ENCODE results near the gene ZCCHC17.
A peak's percentile ranks its signal among the peaks of the same experiment; 100 is the strongest.
"Not testable (repeated sequence)": the region's sequence is repeated elsewhere in the genome, so short reads cannot be mapped to it uniquely, and the experiment has no call there.

Gene ZCCHC17, protein sequence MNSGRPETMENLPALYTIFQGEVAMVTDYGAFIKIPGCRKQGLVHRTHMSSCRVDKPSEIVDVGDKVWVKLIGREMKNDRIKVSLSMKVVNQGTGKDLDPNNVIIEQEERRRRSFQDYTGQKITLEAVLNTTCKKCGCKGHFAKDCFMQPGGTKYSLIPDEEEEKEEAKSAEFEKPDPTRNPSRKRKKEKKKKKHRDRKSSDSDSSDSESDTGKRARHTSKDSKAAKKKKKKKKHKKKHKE

DNA sequence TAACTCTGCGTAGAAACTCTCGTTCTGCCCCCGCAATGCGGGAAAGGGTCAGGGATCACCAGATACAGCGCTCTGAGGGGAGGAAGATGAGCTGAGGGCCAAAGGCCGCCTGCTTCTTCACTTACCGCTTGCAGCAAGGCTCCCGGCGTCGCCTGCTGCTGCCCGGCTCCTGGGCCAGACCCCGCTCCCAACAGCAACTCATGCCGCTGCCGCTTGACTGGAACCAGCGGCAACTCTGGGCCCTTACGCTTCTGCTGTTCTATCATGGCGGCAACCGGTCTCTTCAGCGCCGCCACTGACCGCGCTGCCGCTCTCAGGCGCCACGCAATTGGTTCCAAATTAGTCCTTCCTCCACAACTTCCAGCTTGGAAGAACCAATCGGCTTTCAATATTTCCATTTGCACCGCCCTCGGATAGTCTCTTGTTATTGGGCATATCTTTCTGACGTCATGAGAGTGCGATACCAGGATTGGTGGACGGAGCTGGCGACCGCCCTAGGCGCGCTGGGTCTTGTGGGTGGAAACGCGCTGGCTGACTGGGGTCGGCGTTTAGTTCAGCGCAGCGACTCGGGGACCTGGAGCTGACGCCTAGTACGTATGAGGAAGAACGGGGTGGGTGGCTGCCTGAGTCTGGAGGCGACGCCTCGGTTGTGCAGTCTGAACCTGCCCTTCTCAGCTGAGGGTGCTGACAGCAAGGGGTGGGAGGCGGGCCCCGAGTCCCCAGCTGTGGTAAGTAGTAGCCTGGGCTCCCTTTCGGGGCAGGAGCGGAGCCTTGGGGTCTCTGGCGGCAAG lies at the start of gene ZCCHC17, which contains the start of gene SNRNP40:
ZCCHC17 (plus strand) TSS at position 547 of the 791 bp plus-strand sequence. CDS start 13,067 bp downstream, outside the sequence.
SNRNP40 (minus strand) TSS at position 303 of the 791 bp plus-strand sequence; CDS start at position 266, 37 bp downstream.
- peak; percentile 70 to 81 for DNase-seq (ENCODE audit: low read depth in 2 of 2)

DNA sequence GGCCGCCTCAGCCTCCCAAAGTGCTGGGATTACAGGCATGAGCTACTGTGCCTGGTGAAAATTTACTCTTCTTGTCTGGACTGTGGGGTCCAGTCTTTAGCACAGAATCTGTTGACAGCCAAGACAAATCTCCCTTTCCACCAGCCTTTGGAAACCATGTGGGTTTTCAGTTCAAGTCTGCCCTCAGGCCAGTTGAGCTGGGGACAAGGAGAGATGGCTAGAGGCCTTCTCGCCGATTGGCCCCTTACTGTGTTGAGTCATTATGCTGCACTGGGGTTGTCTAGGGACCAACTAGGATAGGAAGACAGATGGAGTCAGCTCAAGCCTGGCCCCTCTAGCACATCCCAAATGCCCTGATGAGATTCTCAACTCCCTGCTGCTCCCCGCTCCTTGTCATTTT lies 48.6 kb upstream of the ZCCHC17 start:
- DNase-seq (ENCODE audit: low read depth in 2 of 2), result no peak

DNA sequence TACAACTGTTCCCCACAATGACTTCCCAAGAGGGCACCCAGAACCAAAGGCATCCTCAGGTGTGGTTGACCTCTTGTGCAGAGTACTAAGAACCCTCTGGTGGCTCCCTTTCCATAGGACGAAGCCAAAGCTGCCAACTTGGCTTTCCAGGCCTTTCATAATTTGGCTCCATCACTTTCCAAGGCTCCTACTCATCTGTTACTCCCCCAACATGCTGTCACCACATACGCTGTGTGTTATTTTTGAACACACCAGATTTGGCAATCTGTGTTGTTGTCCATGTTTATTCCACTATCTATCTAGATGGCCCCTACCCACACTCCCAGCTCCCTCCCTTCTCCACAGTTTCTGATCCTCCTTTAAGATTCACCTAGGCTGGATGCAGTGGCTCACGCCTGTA lies 47.0 kb upstream of the ZCCHC17 start:
- no peak for DNase-seq (ENCODE audit: low read depth in 2 of 2)

DNA sequence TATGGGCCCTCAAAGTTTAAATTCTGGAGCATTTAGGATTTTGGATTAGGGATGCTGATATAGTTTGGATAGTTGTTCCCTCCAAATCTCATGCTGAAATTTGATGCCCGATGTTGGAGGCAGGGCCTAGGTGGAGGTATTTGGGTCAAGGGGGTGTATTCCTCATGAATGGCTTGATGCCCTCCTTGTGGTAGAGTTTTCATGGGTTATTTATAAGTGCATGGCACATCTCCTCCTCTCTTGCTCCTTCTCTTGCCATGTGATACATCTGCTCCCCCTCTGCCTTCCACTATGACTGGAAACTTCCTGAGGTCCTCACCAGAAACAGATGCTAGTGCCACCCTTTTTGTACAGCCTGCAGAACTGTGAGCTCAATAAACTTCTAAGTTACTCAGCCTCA lies 39.6 kb upstream of the ZCCHC17 start:
- DNase-seq (ENCODE audit: low read depth in 2 of 2), result no peak

DNA sequence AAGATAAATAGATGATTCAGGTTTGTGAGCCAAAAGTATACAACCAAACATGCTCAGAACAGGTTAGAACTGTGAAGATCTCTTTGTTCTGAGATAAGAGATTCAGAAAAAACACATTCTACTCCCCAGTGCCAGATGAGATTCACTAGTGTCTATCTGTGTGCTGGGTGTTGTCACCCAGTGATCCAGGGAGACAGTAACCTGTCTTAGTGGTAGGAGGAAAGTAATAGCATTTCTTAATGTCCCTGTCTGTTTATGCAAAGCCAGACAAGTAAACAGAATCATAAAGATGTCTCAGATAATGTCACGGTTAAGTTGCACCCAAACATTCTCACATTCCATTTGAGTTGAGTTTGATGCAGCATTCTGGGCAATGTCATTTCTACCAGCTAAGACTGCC lies 38.3 kb upstream of the ZCCHC17 start:
- DNase-seq (ENCODE audit: low read depth in 2 of 2), result no peak

DNA sequence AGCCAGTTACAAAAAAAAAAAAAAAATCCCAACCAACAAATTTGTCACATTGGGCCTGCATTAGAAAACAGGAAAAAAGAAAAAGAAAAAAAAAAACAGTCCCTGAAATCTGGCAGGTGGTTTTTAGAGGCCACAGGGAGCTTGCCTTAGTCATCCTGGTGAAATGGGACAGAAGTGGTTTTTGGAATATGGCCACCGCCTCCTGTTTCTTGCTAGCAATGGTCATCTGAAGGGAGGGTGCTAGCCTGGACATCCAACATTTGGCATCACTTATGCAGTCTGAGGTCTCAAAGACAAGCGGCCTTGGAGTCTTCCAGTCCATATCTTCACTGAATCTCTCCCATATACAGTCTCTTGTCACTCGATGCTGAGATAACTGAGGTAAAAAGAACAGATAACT lies 37.1 kb upstream of the ZCCHC17 start:
- DNase-seq (ENCODE audit: low read depth in 2 of 2), result no peak

DNA sequence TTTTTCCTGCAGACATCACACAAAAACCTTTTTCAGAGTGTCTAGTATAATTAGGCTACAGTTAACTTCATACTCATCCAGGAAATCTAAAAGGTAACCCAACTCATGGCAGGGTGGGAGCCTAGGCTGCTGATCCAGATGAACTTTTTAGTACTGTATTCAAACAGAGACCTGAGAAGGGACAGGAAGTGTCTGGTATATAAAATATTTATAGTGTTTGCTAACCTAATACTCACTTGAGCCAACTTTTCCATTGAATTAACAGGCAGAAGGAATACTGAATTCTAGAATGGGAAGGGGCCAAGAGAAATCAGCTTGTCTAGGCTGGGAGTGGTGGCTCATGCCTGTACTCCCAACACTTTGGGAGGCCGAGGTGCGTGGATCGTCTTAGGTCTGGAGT lies 34.9 kb upstream of the ZCCHC17 start:
- no peak for DNase-seq (ENCODE audit: low read depth in 2 of 2)

DNA sequence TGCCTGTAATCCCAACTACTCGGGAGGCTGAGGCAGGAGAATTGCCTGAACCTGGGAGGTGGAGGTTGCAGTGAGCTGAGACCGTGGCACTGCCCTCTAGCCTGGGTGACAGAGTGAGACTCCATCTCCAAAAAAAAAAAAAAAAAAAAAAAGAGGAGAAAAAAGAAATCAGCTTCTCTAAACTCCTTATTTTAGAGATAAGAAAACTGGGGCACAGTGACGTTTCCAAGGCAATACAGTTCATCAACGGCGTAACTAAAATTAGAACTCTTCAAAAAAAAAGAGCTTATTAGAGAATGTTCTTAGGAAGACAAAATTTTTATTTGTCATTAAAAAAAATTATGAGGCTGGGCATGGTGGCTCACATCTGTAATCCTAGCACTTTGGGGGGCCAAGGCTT lies 34.4 kb upstream of the ZCCHC17 start:
- not testable (repeated sequence) for DNase-seq (ENCODE audit: low read depth in 2 of 2)

DNA sequence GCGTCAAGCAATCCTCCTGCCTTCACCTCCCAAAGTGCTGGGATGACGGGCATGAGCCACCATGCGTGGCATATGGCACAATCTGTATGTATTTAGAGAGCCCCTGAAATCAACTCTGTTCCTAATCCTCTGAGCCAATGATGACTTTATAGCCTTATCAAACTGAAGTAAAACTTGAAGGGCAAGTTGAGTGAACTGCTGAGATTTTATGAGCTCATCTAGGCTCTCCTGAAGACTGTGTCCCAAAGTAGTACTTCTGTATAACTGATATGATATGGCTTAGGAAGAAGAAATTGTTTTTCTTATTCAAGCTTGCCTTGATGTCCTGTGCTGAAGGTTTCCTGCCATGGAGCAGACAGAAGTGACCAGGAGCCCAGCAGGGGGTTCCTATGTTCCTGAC lies 33.4 kb upstream of the ZCCHC17 start:
- no peak for DNase-seq (ENCODE audit: low read depth in 2 of 2)

DNA sequence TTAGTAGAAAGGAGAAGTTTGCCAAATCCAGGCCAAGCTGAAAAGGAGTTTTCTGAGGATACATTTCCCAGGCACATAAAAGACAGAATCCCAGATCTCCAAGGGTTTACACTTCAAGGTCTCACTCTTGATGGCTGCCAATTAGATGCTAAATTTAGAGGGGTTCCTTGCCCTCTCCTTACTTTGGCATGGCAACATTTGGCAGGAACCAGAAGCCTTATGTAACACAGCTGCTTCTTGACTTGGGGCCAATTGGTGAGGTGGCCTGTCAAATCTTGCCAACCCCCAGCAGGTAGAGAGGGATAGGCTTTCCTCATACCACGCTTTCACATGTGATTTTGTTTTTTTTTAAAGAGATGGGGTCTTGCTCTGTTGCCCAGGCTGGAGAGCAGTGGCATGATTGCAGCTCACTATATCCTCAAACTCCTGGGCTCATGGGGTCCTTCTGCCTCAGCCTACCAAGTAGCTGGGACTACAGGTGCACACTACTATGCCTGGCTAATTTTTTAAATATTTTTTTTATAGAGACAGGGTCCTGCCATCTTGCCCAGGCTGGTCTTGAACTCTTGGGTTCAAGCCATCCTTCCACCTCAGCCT lies 31.9 kb upstream of the ZCCHC17 start:
- no peak for DNase-seq (ENCODE audit: low read depth in 2 of 2)

DNA sequence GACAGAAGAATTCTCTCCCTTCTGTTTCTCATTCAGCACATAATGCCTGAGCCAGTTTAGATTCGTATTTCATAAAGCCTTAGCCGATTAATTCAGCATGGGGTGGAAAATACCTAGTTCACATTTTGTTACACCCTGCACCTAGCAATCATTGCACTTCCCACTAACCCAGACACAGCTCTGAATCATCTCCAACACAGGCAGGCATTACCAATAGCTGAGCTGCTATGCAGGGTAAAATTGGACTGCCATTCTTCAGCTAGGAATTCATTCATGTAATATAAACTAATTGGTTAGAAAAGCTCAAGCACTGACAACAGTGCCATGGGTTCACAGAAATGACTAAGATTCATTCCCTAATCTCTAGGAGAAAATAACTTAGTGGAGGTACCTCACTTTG lies 30.3 kb upstream of the ZCCHC17 start:
- no peak for DNase-seq (ENCODE audit: low read depth in 2 of 2)

DNA sequence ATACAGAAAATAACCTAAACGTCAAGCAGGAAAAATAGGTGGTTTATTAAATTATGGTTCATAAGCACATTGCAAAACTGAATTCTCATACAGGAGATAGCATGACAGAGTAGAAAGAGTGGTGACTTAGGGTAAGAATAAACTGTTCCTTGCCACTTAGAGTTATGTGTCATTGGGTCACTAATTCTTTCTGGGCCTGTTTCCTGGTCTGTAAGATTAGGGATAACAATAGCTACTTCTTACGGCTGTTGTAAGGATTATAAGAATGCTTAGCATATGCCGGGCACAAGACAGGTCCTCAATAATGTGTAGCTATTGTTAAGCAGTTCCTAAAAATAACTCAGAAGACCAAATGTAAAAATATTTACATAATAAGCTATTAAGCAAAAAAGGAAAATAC lies 24.5 kb upstream of the ZCCHC17 start:
- DNase-seq (ENCODE audit: low read depth in 2 of 2), result no peak

DNA sequence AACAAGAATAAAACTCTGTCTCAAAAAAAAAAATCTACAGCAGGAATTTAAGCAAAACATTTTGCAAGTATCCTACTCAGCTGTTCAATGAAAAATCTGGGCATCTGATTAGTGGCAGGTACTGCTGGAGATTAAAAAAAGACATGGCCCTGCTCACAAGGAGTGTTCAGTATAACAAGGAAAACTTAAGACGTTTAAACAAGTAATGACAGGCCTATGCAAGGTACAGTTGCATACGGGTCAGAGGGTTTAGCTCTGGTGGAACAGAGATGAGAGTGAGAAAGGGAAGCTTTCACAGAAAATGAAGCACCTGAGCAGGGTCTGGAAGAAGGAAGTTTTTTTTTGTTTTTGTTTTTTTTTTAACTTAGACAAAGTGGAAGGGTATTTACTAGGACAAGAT lies 23.2 kb upstream of the ZCCHC17 start:
- DNase-seq (ENCODE audit: low read depth in 2 of 2), result no peak

DNA sequence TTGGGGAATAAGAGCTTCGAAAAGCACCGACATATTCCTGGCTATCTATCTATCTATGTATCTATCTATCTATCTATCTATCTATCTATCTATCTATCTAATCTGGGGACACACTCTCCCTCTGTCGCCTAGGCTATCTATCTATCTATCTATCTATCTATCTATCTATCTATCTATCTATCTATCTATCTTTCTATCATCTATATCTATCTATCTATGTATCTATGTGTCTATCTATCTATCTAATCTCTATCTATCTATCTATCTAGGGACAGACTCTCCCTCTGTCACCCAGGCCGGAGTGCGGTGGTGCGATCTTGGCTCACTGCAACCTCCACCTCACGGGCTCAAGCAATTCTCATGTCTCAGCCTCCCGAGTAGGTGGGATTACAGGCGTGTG lies 14.4 kb upstream of the ZCCHC17 start:
- DNase-seq (ENCODE audit: low read depth in 2 of 2), result not testable (repeated sequence)

DNA sequence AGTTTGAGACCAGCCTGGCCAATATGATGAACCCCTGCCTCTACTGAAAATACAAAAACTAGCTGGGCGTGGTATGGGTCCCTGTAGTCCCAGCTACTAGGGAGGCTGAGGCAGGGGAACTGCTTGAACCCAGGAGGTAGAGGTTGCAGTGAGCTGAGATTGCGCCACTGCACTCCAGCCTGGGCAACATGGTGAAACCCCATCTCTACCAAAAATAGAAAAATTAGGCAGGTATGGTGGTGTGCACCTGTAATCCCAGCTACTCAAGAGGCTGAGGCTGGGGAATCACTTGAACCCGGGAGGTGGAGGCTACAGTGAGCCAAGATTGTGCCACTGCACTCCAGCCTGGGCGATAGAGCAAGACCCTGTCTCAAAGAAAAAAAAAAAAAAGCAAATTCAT lies 9.0 kb upstream of the ZCCHC17 start:
- DNase-seq (ENCODE audit: low read depth in 2 of 2), result not testable (repeated sequence)

DNA sequence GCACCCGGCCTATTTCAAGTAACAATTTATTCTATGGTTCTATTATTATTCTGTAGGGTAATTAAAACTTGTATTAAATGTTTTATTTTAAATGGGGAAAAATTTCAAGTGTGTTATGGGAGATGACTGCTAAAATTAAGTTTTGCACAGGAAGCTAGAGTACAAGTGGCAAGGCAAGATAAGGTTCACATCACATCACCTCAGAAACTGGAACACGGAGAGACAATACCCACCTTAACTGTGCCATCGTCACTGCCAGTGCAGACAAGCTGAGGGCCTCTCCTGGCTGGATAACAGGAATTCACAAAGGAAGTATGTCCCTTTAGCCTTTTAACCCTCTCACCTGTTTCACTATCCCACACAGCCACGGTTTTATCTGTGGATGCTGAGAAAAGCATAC lies 7.8 kb upstream of the ZCCHC17 start:
- no peak for DNase-seq (ENCODE audit: low read depth in 2 of 2)

DNA sequence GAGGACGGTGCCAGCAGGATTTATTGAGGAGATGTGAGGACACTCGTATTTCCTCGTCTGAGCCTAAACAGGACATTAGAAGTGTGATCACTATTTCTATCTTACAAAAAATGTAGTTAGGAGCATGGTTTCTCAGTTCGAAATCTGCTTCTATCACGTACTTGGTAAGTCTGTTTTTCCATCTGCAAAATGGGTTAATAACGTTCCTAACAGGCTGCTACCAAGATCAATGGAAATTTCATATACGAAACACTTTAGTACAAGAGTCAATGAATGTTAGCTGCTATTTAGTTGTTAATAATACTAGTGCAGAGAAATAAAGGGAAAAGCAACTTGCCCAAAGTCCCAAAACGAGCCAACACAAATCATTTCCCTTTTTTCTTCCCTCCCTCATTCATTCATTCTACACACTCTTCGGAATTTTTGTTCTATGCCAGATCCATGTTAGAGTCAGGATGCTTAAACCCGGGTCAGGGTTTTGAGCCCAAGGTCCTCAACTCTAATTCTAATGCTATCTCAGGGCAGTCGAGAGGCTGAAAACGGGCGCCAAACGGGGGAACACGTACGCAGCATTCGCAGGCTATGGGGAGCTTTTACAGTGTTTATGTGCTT lies 852 bp upstream of the ZCCHC17 start:
- DNase-seq (ENCODE audit: low read depth in 2 of 2), result no peak

DNA sequence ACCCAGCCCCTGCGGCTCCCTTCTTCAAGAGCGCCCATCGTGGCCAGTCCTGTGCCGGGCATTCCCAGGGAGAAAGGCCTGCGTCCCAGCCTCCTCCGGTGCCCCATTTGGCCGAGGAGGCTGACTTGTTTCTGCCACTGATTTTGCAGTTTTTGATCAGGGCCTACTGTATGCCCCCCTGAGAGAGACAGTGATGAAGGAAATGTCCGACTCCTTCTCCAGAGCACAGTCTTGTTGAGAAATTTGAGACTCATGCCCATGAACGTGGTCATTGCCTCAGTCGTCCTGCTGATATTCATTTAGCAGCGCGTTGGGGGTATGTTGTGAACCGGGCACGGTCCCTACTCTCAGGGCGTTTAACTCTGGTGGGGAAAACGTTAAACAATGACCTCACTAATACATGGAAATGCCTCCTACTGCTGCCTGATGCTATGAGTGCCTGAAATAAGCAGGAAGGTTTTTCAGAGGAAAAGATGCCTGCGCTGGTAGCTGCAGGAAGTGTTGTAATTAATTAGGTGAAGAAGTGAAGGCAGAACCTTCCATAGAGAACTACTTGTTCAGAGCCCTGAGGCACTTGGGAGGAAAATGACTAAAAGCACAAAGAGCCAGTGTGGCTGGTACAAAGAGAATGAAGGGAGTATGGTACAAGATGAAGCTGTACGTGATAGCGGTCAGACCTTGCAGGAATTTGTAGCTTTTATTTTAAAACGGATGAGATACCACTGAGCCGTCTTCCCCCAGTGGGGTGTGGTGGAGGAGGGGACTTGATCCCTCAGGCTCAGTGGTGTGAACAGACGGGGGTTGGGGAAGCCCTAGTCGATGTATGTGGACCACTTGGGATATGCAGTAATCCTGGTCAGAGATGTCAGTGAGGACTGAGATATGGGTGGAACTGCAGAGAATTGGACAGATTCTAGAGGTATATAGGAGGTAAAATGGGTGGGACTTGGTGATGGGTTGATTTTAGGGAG lies 730 bp downstream of the ZCCHC17 start:
- DNase-seq (ENCODE audit: low read depth in 2 of 2), result no peak

DNA sequence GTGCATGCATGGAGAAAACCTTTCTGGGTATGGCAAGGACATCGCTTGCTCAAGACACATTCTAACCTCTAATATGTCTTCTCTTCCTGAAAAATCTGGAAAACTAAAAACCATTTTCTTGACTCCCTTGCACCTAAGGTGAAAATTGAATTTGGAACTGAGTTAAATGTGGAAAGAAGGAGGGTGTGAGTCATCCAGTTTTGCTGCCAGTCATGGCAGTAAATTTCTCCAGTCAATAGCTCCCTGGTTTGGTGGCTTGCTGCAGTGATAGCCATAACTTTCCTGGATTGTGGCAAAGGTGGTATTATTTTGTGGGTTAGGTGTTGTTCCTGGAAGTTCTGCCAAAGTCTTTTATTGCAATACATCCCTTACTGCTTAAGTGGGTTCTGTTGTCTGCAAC lies 2.5 kb downstream of the ZCCHC17 start:
- DNase-seq (ENCODE audit: low read depth in 2 of 2), result no peak

DNA sequence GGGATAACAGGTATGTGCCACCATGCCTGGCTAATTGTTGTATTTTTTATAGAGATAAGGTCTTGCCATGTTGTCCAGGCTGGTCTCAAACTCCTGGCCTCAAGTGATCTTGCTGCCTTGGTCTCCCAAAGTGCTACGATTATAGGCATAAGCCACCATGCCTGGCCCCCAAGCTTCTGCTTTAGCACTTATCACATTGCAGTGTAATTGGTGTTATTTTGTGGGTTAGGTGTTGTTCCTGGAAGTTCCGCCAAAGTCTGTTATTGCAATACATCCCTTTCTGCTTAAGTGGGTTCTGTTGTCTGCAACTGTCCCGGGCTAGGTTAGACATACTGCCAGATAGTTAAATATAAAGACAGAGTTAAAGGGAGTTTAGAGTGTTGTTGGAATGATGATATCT lies 3.4 kb downstream of the ZCCHC17 start:
- no peak for DNase-seq (ENCODE audit: low read depth in 2 of 2)

DNA sequence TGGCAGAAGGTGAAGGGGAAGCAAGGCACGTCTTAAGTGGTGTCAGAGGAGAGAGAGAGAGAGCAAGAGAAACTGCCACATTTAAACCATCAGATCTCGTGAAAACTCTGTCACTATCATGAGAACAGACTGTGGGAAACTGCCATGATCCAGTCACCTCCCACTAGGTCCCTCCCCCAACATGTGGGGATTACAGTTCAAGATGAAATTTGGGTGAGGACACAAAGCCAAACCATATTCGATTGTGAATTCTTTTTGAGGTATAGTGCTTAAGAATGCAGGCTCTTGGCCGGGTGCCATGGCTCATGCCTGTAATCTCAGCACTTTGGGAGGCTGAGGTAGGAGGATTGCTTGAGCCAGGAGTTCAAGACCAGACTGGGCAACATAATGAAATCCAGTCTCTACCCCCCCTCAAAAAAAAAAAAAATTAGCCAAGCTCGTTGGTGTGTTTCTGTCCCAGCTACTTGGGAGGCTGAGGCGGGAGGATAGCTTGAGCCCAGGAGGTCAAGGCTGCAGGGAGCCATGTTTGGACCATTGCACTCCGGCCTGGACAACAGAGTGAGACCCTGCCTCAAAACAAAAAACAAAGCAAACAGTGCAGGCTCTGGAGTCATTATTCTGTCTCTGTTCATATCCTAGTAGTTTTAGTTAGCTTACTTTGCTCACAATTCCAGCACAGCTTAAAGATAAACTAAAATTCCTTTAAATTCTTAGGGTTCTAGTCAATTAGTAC lies 6.0 kb downstream of the ZCCHC17 start:
- no peak for DNase-seq (ENCODE audit: low read depth in 2 of 2)
